SW 1271 (cell line): Measurements from ENCODE around the gene UTS2.

Experiments
- DNase-seq, 2 experiments: peaks; one replicate each; lab custom pipeline; 2025; lab: John Stamatoyannopoulos, UW

The UTS2 gene

DNA sequence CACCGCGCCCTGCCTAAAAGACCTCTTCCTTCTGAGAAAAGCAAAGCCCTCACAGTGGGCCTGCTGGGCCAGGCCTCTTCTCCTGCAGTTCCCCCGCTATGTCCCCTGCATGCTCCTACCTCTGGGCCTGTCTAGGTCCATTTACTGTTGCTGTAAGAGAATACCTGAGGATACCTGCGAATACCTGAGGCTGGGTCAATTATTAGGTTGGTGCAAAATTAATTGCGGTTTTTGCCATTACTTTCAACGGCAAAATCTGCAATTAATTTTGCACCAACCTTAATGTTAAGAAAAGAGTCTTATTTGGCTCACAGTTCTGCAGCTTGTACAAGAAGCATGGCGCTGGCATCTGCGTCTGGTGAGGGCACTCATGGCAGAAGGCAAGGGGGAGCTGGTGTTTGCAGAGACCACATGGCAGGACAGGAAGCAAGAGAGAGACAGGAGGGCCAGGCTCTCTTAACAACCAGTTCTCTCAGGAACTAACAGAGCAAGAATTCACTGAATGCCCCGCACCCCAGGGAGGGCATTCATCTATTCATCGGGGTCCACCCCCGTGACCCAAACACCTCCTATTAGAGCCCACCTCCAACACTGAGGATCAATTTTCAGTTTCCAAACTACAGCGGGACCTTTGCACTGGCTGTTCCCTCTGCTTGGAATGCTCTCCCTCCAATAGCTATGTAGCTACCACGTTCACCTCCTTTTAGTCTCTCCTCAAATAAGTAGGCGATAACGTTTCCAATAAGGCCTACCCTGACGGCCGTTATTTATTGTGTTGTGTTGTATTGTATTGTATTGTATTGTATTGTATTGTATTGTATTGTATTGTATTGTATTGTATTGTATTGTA is 9.6 kb upstream of the UTS2 start:
- DNase-seq: no peak

DNA sequence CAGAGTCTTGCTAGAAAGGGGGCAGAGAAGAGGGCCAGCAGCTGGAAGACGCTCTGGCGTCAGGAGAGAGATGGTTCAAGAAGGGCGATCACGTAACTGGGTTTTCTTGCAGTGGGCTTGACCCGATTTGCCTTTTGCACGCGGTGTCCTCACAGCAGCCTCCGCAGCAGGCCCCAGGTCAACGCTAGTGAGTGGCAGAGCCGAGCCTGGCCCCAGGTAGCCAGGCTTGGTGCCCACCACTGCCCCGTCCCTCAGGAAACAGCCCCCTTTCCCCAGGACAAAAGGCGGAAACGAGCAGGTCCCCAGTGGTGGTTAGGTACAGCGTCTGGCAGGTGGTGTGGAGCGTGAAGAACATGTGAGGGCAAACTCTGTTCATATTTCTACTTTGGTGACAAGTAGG is 8.6 kb upstream of the UTS2 start:
- no peak for DNase-seq

GRCh38 chr1:7860130-7860529 is 7.3 kb upstream of the UTS2 start:
- DNase-seq: no peak

GRCh38 chr1:7859406-7859805 is 6.5 kb upstream of the UTS2 start:
- DNase-seq: no peak

- no peak for DNase-seq
Measured at GRCh38 chr1:7857985-7858384, 5.1 kb upstream of the UTS2 start.

DNA sequence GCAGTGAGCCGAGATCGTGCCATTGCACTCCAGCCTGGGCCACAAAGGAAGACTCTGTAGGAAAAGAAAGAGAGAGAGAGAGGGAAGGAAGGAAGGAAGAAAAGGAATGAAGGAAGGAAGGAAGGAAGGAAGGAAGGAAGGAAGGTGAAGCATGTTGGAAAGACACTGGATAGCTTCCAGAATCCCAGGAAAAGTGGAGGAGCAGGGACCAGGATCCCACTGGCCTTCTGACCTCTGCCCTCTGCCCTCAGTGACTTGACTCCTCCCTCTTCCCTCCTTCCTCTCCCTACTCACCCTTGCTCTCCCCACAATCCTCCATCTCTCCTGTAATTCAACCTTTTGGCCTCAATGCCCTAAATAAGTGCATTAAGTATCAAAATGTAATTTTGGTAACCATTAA is 4.1 kb upstream of the UTS2 start:
- DNase-seq: no peak

- no peak for DNase-seq
Measured at GRCh38 chr1:7856345-7856744, 3.5 kb upstream of the UTS2 start.

GRCh38 chr1:7853684-7854026 is 790 bp upstream of the UTS2 start:
- no peak for DNase-seq

DNA sequence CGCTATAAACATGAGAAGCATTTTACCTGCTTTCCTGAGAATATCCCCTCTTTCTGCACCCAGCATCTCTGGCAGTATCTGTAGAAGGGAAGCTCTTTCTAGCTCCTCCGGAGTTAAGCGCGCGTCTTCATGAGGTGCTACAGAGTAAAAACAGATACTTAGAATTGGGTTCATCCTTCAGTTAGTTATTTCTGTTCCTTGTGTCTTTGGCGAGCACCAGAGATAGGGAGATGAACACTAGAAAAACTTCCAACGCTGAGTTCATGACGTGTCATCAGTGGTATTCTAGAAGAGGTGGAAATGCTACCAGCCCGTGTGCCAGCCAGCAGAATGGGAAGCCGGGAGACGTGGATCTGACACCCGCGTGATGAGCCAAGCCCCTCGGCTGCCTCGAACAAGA is 2.1 kb downstream of the UTS2 start:
- DNase-seq: no peak

DNA sequence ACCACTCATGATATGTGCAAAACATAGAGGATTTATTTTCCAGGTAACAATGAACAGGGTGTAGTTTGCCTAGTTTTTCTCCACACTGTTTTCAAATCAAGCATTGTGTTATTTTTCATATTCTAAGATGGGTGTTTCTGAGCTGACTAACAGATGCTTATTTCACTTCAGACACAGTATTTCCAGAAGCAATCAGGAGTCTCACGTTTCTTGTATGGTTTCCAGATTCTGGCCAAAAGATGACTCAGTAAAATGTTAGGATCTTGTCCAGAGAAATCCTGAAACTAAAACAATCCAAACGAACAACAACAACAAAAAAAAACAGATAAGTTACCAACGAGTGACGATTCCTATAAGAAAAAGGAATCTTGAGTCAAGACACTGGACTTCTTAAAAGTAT is 5.3 kb downstream of the UTS2 start:
- DNase-seq: no peak

GRCh38 chr1:7846656-7847055 is 6.2 kb downstream of the UTS2 start:
- DNase-seq: no peak

DNA sequence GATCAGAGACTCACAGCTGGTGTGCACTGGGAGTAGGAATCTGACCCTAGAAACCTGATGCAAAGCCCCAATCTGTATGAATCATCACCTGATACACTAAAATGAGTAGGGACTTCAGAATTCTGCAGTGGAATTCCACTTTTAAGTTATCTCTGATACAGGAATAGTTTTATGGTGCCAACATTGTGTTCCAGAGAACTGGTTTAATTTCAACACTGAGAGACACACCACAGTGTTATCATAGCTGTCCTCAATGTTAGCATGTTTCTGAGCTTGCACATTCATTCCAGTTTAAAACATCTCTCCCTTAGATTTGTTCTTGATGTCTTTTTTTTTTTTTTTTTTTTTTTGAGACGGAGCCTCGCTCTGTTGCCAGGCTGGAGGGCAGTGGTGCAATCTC is 7.1 kb downstream of the UTS2 start:
- no peak for DNase-seq

DNA sequence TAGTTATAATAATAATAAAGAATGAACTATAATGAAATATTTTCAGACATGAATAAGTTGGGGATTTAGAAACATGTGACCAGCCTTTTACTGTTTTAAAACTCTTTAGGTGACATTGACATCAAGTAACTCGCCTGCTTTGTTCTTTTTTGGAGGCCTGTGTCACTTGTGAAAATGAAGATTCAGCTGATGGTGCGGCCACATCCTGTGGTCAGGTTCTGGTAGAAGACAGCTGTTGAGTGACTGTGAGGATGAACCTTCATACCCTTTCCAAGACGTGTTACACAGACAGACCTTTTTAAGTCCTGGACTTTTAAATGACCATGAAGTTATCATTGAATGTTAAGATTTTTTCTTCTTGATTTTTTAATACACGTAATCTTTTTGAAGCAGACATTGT is 10.3 kb downstream of the UTS2 start:
- no peak for DNase-seq

GRCh38 chr1:7839526-7839925 is 13.3 kb downstream of the UTS2 start:
- no peak for DNase-seq

- no peak for DNase-seq
Measured at GRCh38 chr1:7838714-7839113, 14.2 kb downstream of the UTS2 start.

- DNase-seq: no peak
Measured at GRCh38 chr1:7833035-7833434, 19.8 kb downstream of the UTS2 start.

DNA sequence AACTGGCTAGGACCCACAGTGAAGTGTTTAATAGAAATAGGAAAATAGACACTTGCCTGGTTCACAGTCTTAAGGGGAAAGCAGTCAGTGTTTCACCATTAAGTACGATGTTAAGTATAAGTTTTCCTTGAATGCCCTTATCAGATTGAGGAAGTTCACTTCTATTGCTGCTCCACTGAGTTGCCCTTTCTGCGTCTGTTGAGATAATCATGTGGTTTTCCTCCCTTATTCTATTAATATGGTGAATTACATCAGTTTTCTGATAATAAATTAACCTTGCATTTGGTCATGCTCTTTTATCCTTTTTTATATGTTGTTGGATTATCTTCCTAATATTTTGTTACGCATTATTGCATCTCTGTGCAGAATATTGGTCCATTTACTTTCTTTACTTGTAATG is 21.4 kb downstream of the UTS2 start:
- no peak for DNase-seq

DNA sequence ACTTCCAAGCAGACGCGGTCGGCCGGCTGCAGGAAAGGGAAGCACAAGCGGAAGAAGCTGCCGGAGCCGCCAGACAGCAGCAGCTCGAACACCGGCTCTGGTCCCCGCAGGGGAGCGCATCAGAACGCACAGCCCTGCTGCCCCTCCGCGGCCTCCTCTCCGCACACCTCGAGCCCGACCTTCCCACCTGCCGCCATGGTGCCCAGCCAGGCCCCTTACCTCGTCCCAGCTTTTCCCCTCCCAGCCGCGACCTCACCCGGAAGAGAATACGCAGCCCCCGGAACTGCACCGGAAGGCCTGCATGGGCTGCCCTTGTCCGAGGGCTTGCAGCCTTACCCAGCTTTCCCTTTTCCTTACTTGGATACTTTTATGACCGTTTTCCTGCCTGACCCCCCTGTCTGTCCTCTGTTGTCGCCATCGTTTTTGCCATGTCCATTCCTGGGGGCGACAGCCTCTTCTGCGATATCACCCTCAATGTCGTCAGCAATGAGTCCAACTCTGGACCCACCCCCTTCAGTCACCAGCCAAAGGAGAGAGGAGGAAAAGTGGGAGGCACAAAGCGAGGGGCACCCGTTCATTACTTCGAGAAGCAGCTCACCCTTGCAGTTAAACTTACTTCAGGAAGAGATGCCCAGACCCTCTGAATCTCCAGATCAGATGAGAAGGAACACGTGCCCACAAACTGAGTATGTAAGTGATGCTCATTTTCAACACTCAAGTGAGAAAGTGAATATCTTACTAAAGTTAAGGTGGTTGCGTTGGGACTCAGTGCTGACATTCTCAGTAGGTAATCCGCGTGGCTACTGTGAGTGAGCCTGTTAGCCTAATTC is 25.5 kb downstream of the UTS2 start:
- DNase-seq: no peak

- DNase-seq: no peak
Measured at GRCh38 chr1:7826363-7826762, 26.5 kb downstream of the UTS2 start.

DNA sequence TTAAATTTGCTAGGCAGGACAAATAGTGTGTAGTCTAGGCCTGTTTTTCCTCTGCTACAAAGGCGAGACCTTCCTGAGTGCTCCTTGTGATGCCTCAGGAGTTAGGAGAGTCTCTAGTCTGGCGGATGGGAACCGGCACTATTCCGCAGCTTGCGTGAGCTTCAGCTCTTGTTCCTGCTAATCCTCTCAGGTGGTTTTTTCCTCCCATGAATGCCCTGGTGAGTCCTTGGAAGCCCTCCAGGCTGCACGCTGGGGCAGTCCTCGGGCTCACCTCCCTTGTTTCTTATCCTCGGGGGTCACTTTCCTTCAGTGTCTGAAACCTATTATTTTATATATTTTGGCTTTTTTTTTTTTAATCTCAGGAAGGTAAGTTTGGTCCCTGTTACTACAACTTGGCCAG is 28.2 kb downstream of the UTS2 start:
- DNase-seq: no peak

- DNase-seq: no peak
Measured at GRCh38 chr1:7821282-7821681, 31.6 kb downstream of the UTS2 start.

GRCh38 chr1:7813677-7814373 is 39.0 kb downstream of the UTS2 start:
- DNase-seq: no peak

DNA sequence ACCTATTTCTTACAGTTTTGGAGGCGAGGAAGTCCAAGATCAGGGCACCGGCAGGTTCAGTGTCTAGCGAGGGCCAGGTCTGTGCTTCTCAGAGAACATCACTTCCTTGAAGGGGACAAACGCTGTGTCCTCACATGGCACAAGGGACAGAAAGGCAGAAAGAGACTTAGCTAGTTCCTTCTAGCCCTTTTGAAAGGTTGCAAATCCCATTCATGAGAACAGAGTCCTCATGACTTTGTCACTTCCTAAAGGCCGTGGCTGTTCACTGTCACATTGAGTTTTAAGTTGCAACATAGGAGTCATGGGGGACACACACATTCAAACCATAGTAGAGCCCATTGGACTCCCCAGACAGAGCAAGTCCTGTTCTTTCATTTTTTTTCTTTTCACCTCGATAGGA is 41.4 kb downstream of the UTS2 start:
- DNase-seq: no peak
